ENCODE data around the gene JAGN1.
"Not testable (repeated sequence)": the region's sequence is repeated elsewhere in the genome, so short reads cannot be mapped to it uniquely, and the experiment has no call there.

The JAGN1 gene

DNA sequence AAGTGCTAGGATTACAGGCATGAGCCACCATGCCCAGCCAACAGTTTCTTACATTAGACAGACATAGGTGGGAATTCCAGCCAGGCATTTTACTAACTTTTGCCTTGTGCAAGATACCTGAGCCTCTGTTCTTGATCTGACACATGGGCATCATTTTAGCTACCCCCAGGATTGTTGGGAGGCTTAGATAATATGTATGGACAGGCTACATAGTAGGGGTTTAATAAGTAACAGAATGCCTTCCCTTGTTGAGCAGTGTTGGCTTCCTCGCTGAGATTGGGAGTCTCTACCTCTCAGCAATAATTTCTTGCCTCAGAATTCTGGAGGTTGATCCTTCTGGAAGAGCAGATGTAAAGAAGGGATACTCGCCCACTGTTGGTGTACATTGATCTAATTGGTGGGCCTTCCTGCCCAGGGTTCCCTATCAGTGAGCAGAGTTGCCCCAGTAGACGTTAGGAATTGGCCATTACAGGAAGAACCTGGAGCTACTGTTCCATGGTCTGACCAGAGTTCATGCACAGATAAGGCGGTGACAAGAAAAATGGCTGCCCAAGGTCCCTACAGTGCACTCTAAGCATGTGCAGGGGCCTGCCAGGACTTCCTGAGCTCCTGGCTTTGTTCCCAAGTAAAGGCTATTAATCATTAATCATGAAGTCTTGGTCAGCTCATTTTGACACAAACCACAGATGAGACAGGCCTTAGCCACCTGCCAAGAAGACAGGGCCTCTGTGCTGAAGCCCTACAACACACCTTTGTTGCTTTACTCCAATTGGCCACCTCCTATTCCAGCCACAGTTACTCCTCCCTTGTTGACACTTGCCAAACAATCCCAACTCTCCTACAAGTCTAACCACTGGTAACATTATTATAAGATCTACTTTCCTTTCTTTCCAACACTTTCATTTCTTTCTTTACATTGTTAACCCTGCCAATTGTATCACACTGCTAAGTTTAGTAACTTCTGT is 7.3 kb downstream of the JAGN1 start:
- H3K4me1 ChIP-seq (ENCODE audit: low read length): no peaks in the 10 kb centered on the region

DNA sequence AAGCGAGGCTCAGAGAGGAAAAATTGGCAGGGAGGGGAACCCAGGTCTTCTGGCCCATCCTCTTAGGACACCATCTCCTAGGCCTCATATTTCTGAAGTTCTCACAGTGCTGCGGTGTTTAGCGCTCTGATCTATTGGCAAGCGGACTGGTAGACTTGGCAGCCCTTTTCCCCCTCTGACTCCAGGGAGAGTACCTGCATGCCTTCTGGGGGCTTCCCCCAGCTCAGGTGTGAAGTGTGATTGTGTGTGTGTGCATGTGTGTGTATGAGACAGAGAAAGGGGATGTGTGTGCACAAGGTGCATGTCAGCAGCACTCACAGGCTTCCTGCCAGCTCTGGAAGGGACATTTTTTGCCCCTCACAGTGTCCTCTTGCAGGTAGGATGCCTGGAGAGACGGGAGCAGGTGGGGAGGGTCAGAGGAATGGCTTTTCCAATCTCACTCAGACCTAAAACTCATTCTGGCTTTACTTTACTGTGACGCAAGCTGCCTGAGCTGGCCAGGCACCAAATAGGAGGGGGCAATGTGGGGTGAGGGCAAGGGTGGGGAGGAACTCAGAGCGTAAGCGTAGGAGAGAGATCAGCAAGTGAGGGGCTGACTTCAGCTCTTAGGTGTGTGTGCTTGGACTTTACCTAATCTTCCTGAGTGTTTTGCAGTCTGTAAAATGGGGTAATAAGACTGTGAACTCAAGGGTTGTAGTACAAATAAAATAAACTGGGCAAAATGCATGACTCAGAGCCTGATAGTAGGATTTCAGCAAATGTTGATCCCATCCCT is 8.2 kb downstream of the JAGN1 start:
- Histone ChIP-seq H3K4me1 (ENCODE audit: low read length) (no peaks in the 10 kb centered on the region), H2AFZ (ENCODE audit: low read depth, low read length) (no peak overlapping the region), H3K4me3 (ENCODE audit: low read length) (no peak overlapping the region), H3K27ac (ENCODE audit: low read length) (no peak overlapping the region), H3K36me3 (replicated peaks; ENCODE audit: low read depth, low read length) (peaks cover 15% of the 10 kb centered on the region), H3K27me3 (ENCODE audit: low read depth, low read length) (no peaks in the 10 kb centered on the region), H4K20me1 (ENCODE audit: insufficient read depth, low read length) (peaks cover 8% of the 10 kb centered on the region; the same call in 1 of the 2 replicates), H3K9ac (ENCODE audit: low read length) (no peak overlapping the region), H3K79me2 (ENCODE audit: low read length) (peaks cover 17% of the 10 kb centered on the region), H3K4me2 (ENCODE audit: low read length) (no peak overlapping the region), H3K9me3 (ENCODE audit: insufficient read depth, low read length) (no peaks in the 10 kb centered on the region)
- TF ChIP-seq CTCF (IDR thresholded peaks at IDR 0.05; ENCODE audit: low read depth, low read length) (no peak), EZH2phosphoT487 (IDR thresholded peaks at IDR 0.05; ENCODE audit: low read depth) (no peak)

More for the DNA sequence above, 7.3 kb downstream of the JAGN1 start:
- H3K9ac ChIP-seq (ENCODE audit: low read length): no peak overlapping the region
- peaks cover 26% of the 10 kb centered on the region for H3K79me2 ChIP-seq (ENCODE audit: low read length)
- peaks cover 25% of the 10 kb centered on the region for H3K36me3 ChIP-seq (replicated peaks; ENCODE audit: low read depth, low read length)
- H3K27me3 ChIP-seq (ENCODE audit: low read depth, low read length): no peaks in the 10 kb centered on the region
- no peak overlapping the region for H3K4me2 ChIP-seq (ENCODE audit: low read length)
- H3K27ac ChIP-seq (ENCODE audit: low read length): no peak overlapping the region
- H3K4me3 ChIP-seq (ENCODE audit: low read length): no peak overlapping the region
- no peak overlapping the region for H2AFZ ChIP-seq (ENCODE audit: low read depth, low read length)
- TF ChIP-seq CTCF (IDR thresholded peaks at IDR 0.05; ENCODE audit: low read depth, low read length) (no peak), EZH2phosphoT487 (IDR thresholded peaks at IDR 0.05; ENCODE audit: low read depth) (no peak)
- peaks cover 13% of the 10 kb centered on the region for H4K20me1 ChIP-seq (ENCODE audit: insufficient read depth, low read length)
- H3K9me3 ChIP-seq (ENCODE audit: insufficient read depth, low read length): no peaks in the 10 kb centered on the region

DNA sequence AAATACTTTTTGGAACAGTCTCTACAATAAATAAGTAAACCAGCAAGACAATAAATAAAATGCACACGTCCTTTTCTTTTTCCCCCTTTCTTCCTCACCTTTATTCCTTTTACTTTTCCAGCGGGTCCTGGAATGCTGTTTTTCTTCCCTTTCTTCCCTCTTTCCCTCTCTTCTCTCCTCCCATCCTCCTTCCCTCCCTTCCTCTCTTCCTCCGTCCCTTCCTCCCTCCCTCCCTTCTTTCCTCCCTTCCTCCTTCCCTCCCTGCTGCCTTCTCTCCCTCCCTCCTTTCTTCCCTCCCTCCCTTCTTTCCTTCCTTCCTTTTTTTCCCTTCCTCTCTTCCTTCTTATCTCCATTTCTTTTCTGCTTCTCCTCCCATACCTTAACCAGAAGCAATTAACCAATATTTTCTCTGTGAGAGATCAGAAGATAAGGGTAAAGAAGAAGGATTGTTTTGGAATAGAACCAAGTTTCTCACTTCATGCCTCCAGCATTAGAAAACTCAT is 8.9 kb downstream of the JAGN1 start:
- no peak overlapping the region for H3K4me2 ChIP-seq (ENCODE audit: low read length)
- H3K27me3 ChIP-seq (ENCODE audit: low read depth, low read length): no peaks in the 10 kb centered on the region
- H3K4me1 ChIP-seq (ENCODE audit: low read length): no peaks in the 10 kb centered on the region
- H4K20me1 ChIP-seq (ENCODE audit: insufficient read depth, low read length): peaks cover 8% of the 10 kb centered on the region; the same call in 1 of the 2 replicates
- H3K9ac ChIP-seq (ENCODE audit: low read length): no peak overlapping the region
- no peak overlapping the region for H3K4me3 ChIP-seq (ENCODE audit: low read length)
- no peak overlapping the region for H2AFZ ChIP-seq (ENCODE audit: low read depth, low read length)
- TF ChIP-seq EZH2phosphoT487 (IDR thresholded peaks at IDR 0.05; ENCODE audit: low read depth) (no peak), CTCF (IDR thresholded peaks at IDR 0.05; ENCODE audit: low read depth, low read length) (no peak)
- H3K79me2 ChIP-seq (ENCODE audit: low read length): peaks cover 10% of the 10 kb centered on the region; the same call in 1 of the 2 replicates
- no peaks in the 10 kb centered on the region for H3K9me3 ChIP-seq (ENCODE audit: insufficient read depth, low read length)
- no peak overlapping the region for H3K27ac ChIP-seq (ENCODE audit: low read length)
- H3K36me3 ChIP-seq (replicated peaks; ENCODE audit: low read depth, low read length): peaks cover 10% of the 10 kb centered on the region

DNA sequence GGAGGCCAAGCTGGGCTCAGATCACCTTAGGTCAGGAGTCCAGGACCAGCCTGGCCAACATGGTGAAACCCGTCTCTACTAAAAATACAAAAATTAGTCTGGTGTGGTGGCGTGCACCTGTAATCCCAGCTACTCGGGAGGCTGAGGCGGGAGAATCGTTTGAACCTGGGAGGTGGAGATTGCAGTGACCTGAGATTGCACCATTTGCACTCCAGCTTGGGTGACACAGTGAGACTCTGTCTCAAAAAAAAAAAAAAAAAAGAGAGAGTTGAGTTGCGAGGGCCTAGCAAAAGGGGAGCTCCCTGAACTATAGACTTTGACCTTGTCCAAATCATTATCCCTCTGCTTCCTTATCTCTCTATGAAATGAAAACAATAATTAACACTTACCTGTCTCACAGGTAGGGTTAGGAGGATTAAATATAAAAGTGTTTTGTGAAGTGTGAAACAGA is 10.6 kb downstream of the JAGN1 start:
- not testable (repeated sequence) for H3K4me1 ChIP-seq (ENCODE audit: low read length); H3K36me3 ChIP-seq (replicated peaks; ENCODE audit: low read depth, low read length); H3K4me2 ChIP-seq (ENCODE audit: low read length); H3K9ac ChIP-seq (ENCODE audit: low read length); H2AFZ ChIP-seq (ENCODE audit: low read depth, low read length); H3K79me2 ChIP-seq (ENCODE audit: low read length); H3K27ac ChIP-seq (ENCODE audit: low read length); H3K9me3 ChIP-seq (ENCODE audit: insufficient read depth, low read length); H4K20me1 ChIP-seq (ENCODE audit: insufficient read depth, low read length); H3K27me3 ChIP-seq (ENCODE audit: low read depth, low read length); H3K4me3 ChIP-seq (ENCODE audit: low read length)
